ENCODE data around the gene KDM4F.
"Not testable (repeated sequence)": the region's sequence is repeated elsewhere in the genome, so short reads cannot be mapped to it uniquely, and the experiment has no call there.

Gene KDM4F

GRCh38 chr11:95049122-95049521 is at the start of gene KDM4F:
TSS of gene KDM4F (plus strand) at chr11:95049422.
- not testable (repeated sequence) for DNase-seq (ENCODE audit: extremely low read depth, low read depth)

- DNase-seq (ENCODE audit: extremely low read depth, low read depth) = no peak
- TF ChIP-seq CTCF (IDR thresholded peaks at IDR 0.05; ENCODE audit: low read depth, low read length) = no peak
Measured at GRCh38 chr11:95003716-95004115, 45.5 kb upstream of the KDM4F start.

GRCh38 chr11:95005642-95006041 is 43.6 kb upstream of the KDM4F start:
- DNase-seq (ENCODE audit: extremely low read depth, low read depth) = no peak
- no peak for TF ChIP-seq CTCF (IDR thresholded peaks at IDR 0.05; ENCODE audit: low read depth, low read length)

- DNase-seq (ENCODE audit: extremely low read depth, low read depth) = no peak
- TF ChIP-seq CTCF (IDR thresholded peaks at IDR 0.05; ENCODE audit: low read depth, low read length) = no peak
Measured at GRCh38 chr11:95011376-95011775, 37.8 kb upstream of the KDM4F start.

GRCh38 chr11:95014184-95014821 is 34.9 kb upstream of the KDM4F start:
- no peak for TF ChIP-seq CTCF (IDR thresholded peaks at IDR 0.05; ENCODE audit: low read depth, low read length)
- DNase-seq (ENCODE audit: extremely low read depth, low read depth) = no peak

- no peak for TF ChIP-seq CTCF (IDR thresholded peaks at IDR 0.05; ENCODE audit: low read depth, low read length)
- no peak for DNase-seq (ENCODE audit: extremely low read depth, low read depth)
Measured at GRCh38 chr11:95016139-95016538, 33.1 kb upstream of the KDM4F start.

GRCh38 chr11:95021468-95021867 is 27.8 kb upstream of the KDM4F start:
- DNase-seq (ENCODE audit: extremely low read depth, low read depth) = not testable (repeated sequence)

- no peak for DNase-seq (ENCODE audit: extremely low read depth, low read depth)
- TF ChIP-seq CTCF (IDR thresholded peaks at IDR 0.05; ENCODE audit: low read depth, low read length) = no peak
Measured at GRCh38 chr11:95024958-95025357, 24.3 kb upstream of the KDM4F start, which contains the start of gene KDM4E. TSS of gene KDM4E (plus strand) at chr11:95025258. CDS start at chr11:95025558, 300 bp downstream.

GRCh38 chr11:95025594-95025993 is 23.6 kb upstream of the KDM4F start:
- DNase-seq (ENCODE audit: extremely low read depth, low read depth) = not testable (repeated sequence)

Measured in AG09319 (cell line).